OCI-LY1 (cell line): ENCODE data around the gene SOX10.

Source experiments
- H2AFZ ChIP-seq: fragments of 200-600 bp; sonication (generic), shearing (Covaris generic); 2 replicates; pipeline ENCODE4 v1.6.0; 2014; ENCODE audit warnings: antibody characterized with exemption, mild to moderate bottlenecking, low read length
- H3F3A ChIP-seq: fragments of 200-600 bp; sonication (generic), shearing (Covaris generic); 2 replicates; pipeline ENCODE4 v1.6.0; 2014; ENCODE audit warnings: mild to moderate bottlenecking, antibody characterized with exemption, low read length, moderate library complexity; ENCODE audit not compliant: insufficient read depth
- H3K27ac ChIP-seq: fragments of 200-600 bp; sonication (generic); 2 replicates; pipeline ENCODE4 v1.5.1; 2014; ENCODE audit warnings: low read length, mixed run types, mild to moderate bottlenecking, low read depth; ENCODE audit not compliant: poor library complexity, severe bottlenecking
- H3K27me3 ChIP-seq: fragments of 200-600 bp; sonication (generic); 2 replicates; pipeline ENCODE4 v1.6.0; 2014; ENCODE audit warnings: antibody characterized with exemption, mild to moderate bottlenecking, low read length, moderate library complexity; ENCODE audit not compliant: insufficient read depth
- H3K36me3 ChIP-seq: fragments of 200-600 bp; sonication (generic); 2 replicates; pipeline ENCODE4 v1.6.1; 2014; ENCODE audit warnings: mild to moderate bottlenecking, antibody characterized with exemption, low read length, moderate library complexity, mixed read lengths; ENCODE audit not compliant: insufficient read depth
- H3K4me1 ChIP-seq: fragments of 200-600 bp; sonication (generic); 2 replicates; pipeline ENCODE4 v1.5.1; 2014; ENCODE audit warnings: mild to moderate bottlenecking, low read length, moderate library complexity; ENCODE audit not compliant: insufficient read depth, severe bottlenecking
- H3K4me2 ChIP-seq: fragments of 200-600 bp; sonication (generic), shearing (Covaris generic); 2 replicates; pipeline ENCODE4 v1.6.1; 2014; ENCODE audit warnings: low read length
- H3K4me3 ChIP-seq: fragments of 200-600 bp; sonication (generic); 2 replicates; pipeline ENCODE4 v1.5.1; 2014; ENCODE audit warnings: low read length, low read depth, mild to moderate bottlenecking, mixed read lengths; ENCODE audit not compliant: poor library complexity, severe bottlenecking
- H3K79me2 ChIP-seq: fragments of 200-600 bp; shearing (Covaris generic); 2 replicates; pipeline ENCODE4 v1.6.1; 2016; ENCODE audit warnings: mixed run types, low read length, mixed read lengths; ENCODE audit not compliant: insufficient read depth
- H3K9ac ChIP-seq: fragments of 200-600 bp; sonication (generic), shearing (Covaris generic); 2 replicates; pipeline ENCODE4 v1.6.1; 2014; ENCODE audit warnings: mild to moderate bottlenecking, low read length, mixed read lengths
- H3K9me2 ChIP-seq: fragments of 200-600 bp; sonication (generic), shearing (Covaris generic); 2 replicates; pipeline ENCODE4 v1.6.1; 2014; ENCODE audit warnings: low read depth, mild to moderate bottlenecking, low read length, mixed read lengths
- H3K9me3 ChIP-seq: fragments of 200-600 bp; shearing (Covaris generic); 2 replicates; pipeline ENCODE4 v1.6.1; 2014; ENCODE audit warnings: low read length, mixed read lengths
- H4K20me1 ChIP-seq: fragments of 200-600 bp; sonication (generic), shearing (Covaris generic); 2 replicates; pipeline ENCODE4 v1.6.0; 2016; ENCODE audit warnings: mild to moderate bottlenecking, low read length; ENCODE audit not compliant: insufficient read depth
- EZH2 ChIP-seq: fragments of 200-600 bp; sonication (generic), shearing (Covaris generic); IDR thresholded peaks from 2 replicates; pipeline ENCODE4 v1.8.0; 2017; ENCODE audit warnings: borderline replicate concordance, mixed run types, mild to moderate bottlenecking, antibody characterized with exemption, low read length, moderate library complexity, mixed read lengths
- TF ChIP-seq, protein P1 (sequence below): fragments of 200-600 bp; sonication (generic), shearing (Covaris generic); IDR thresholded peaks from 2 replicates; pipeline ENCODE4 v1.5.1; 2017; ENCODE audit warnings: mild to moderate bottlenecking, antibody characterized with exemption, low read length, moderate library complexity, mixed read lengths

Gene SOX10

DNA sequence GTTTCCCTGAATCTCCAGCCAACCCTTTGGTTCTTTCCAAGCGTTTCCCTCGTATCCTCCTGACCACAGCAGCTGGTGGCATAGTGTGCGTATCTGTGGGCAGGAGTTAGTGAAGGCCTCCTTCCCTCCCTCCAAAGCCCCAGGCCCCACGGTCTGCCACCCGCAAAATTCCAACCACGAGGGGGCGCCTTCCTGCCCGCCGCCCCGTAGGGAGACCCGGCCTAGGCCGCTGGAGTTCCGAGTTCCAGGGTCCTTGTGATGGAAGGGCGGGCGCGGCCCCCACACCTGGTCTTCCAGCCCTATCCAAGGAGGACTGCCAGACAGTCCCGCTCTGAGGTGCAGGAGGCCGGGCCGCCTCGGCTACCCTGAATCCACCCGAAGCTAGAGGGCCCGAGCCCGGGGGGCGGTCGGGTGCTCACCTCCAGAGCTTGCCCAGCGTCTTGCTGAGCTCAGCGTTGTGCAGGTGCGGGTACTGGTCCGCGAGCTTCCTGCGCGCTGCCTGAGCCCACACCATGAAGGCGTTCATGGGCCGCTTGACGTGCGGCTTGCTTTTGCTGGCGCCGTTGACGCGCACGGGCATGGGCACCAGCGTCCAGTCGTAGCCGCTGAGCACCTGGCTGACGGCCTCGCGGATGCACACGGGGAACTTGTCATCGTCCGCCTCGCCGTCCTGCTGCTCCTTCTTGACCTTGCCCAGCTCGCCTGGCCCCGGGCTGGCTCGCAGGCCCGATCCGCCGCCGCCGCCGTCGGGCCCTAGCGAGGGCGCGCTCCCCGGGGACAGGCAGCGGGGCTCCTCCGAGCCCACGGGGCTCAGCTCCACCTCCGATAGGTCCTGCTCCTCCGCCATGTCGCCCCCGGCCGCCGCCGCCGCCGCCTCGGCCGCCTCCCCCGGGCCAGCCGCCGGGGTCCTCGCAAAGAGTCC is 1.2 kb downstream of the SOX10 start:
- no peaks in the 10 kb centered on the region for H3K9me2 ChIP-seq
- no peaks in the 10 kb centered on the region for H3K4me1 ChIP-seq
- no peaks in the 10 kb centered on the region for H3K9me3 ChIP-seq
- H3K27me3 ChIP-seq: no peaks in the 10 kb centered on the region
- no peaks in the 10 kb centered on the region for H3K79me2 ChIP-seq
- no peak overlapping the region for H3K4me2 ChIP-seq
- H3K36me3 ChIP-seq: no peaks in the 10 kb centered on the region; the same call in 1 of the 2 replicates
- TF ChIP-seq, protein P1, sequence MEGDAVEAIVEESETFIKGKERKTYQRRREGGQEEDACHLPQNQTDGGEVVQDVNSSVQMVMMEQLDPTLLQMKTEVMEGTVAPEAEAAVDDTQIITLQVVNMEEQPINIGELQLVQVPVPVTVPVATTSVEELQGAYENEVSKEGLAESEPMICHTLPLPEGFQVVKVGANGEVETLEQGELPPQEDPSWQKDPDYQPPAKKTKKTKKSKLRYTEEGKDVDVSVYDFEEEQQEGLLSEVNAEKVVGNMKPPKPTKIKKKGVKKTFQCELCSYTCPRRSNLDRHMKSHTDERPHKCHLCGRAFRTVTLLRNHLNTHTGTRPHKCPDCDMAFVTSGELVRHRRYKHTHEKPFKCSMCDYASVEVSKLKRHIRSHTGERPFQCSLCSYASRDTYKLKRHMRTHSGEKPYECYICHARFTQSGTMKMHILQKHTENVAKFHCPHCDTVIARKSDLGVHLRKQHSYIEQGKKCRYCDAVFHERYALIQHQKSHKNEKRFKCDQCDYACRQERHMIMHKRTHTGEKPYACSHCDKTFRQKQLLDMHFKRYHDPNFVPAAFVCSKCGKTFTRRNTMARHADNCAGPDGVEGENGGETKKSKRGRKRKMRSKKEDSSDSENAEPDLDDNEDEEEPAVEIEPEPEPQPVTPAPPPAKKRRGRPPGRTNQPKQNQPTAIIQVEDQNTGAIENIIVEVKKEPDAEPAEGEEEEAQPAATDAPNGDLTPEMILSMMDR: peak; percentile 50; the same call in 1 of the 2 replicates
- TF ChIP-seq EZH2: no peak
- H3F3A ChIP-seq: no peaks in the 10 kb centered on the region
- H3K27ac ChIP-seq: no peak overlapping the region
- H3K9ac ChIP-seq: no peak overlapping the region
- H2AFZ ChIP-seq: no peak overlapping the region
- H4K20me1 ChIP-seq: no peaks in the 10 kb centered on the region
- H3K4me3 ChIP-seq: no peak overlapping the region

DNA sequence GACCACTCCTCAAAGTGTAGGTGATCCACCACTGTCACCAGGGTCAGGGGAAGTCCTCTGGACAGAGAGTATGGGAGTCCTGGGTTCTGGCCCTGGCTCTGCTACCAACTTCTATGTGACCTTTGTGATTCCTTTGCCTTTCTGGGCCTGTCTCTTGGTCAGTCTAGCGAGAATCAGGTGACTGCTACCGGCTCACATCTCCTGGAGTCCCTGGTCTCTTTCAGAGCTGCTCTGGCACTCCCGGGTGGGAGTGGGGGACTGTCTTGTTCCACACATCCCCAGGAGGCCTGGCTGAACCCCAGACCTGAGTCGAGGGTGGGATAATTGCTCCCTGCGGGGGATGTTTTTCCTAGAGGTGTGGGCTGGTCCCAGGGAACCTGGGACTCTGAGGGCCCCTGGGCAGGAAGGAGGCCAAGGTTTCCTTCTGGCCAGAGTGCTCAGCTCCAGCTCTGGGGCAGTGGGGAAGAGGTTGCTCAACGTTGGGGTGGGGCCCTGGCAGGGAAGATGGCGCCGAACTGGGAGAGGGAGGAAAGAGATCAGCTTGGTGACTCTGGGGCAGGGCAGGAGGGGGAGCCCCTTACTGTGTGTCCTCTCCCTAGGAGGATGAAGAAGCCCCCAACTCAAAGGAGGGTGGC is 2.1 kb downstream of the SOX10 start:
- Histone ChIP-seq H3K9ac (no peak overlapping the region), H3K27me3 (no peaks in the 10 kb centered on the region), H3K79me2 (no peaks in the 10 kb centered on the region), H3K9me3 (no peaks in the 10 kb centered on the region), H3F3A (no peaks in the 10 kb centered on the region), H3K4me2 (no peak overlapping the region), H3K27ac (no peak overlapping the region), H3K9me2 (no peaks in the 10 kb centered on the region), H3K36me3 (no peaks in the 10 kb centered on the region; the same call in 1 of the 2 replicates), H2AFZ (no peak overlapping the region), H3K4me3 (no peak overlapping the region), H3K4me1 (no peaks in the 10 kb centered on the region), H4K20me1 (no peaks in the 10 kb centered on the region)
- TF ChIP-seq, protein P1: no peak
- TF ChIP-seq EZH2: no peak

DNA sequence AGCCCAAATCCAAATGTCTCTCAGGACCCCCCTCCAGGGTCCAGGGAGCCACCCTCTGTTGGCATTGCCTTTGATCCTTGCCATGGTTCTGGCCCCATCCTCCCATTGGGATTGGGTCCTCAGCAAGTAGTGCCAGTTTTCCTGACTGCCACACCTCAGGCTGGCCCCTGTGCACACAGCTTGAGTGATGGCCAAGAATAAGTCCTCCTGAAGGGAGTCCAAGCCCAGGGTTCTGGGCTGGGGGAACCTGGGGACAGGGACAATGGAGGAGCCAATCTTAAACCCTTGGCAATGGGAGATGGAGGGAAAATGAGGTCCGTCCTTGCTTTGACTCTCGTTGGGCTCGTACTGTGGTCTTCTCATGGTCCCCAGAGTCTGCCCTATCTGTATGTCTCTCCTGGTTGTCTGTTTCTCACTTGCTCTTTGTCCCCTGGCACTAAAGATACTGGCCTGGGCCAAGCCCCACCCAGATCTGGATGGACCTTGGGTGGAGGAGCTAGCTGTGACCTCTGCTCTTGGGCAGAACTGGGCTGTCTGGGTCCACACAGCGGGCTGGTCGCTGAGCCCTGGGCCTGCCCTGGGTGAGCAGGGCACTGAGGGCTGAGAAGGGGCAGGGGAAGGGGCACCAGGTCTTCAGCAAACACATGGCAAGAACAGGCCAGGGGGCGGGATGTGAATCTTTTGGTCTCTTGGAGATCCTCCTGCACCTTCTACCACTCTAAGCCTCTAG is 2.9 kb downstream of the SOX10 start:
- no peaks in the 10 kb centered on the region for H3K4me1 ChIP-seq
- H3K27me3 ChIP-seq: no peaks in the 10 kb centered on the region
- no peaks in the 10 kb centered on the region for H3K9me3 ChIP-seq
- H3K79me2 ChIP-seq: no peaks in the 10 kb centered on the region
- H3K4me3 ChIP-seq: no peak overlapping the region
- H3K36me3 ChIP-seq: no peaks in the 10 kb centered on the region; the same call in 1 of the 2 replicates
- no peak for TF ChIP-seq EZH2
- TF ChIP-seq, protein P1: no peak
- H2AFZ ChIP-seq: no peak overlapping the region
- H3K9ac ChIP-seq: no peak overlapping the region
- H3K4me2 ChIP-seq: no peak overlapping the region
- no peak overlapping the region for H3K27ac ChIP-seq
- no peaks in the 10 kb centered on the region for H3K9me2 ChIP-seq
- no peaks in the 10 kb centered on the region for H3F3A ChIP-seq
- no peaks in the 10 kb centered on the region for H4K20me1 ChIP-seq
